Kidney (tissue), 14 donors: ENCODE data around the gene SQOR. TPM values are rescaled to one million over a fixed set of nuclear protein-coding genes. Genes with fewer than 3 reads are reported as not detected.

Experiments used
- DNase-seq, 5 donors: peaks; one replicate each; pipeline ENCODE4 v3.0.0-alpha.2; 2013 to 2020
- FAIRE-seq: peaks from 2 replicates; lab custom pipeline; 2012; peaks lifted over from hg19 to GRCh38; lab: Jason Lieb, UNC
- H3K27ac ChIP-seq, 2 donors: one replicate each; pipeline ENCODE4 v1.7.0; 2013; ENCODE audit warnings: low read depth in 2 of 2, low read length in 2 of 2, inconsistent platforms in 1 of 2
- H3K27me3 ChIP-seq: one replicate; pipeline ENCODE4 v1.7.1; 2013; ENCODE audit warnings: low read length, inconsistent platforms; ENCODE audit not compliant: control insufficient read depth, insufficient read depth
- H3K36me3 ChIP-seq, 3 donors: one replicate each; pipeline versions ENCODE4 v1.7.0 to v1.7.1; 2013; ENCODE audit warnings: low read length in 3 of 3, control low read depth in 1 of 3, inconsistent platforms in 1 of 3; ENCODE audit not compliant: insufficient read depth in 3 of 3, control insufficient read depth in 2 of 3
- H3K4me1 ChIP-seq, 3 donors: one replicate each; pipeline versions ENCODE4 v1.7.0 to v1.7.1; 2013; ENCODE audit warnings: low read length in 3 of 3, inconsistent platforms in 1 of 3, low read depth in 1 of 3; ENCODE audit not compliant: control insufficient read depth in 2 of 3, insufficient read depth in 2 of 3
- H3K4me3 ChIP-seq, 3 donors: one replicate each; pipeline versions ENCODE4 v1.7.0 to v1.8.1; 2013; ENCODE audit warnings: low read length in 3 of 3, control low read depth in 1 of 3, inconsistent platforms in 1 of 3
- H3K9ac ChIP-seq, 3 donors: one replicate each; pipeline versions ENCODE4 v1.7.0 to v1.7.1; 2013; ENCODE audit warnings: low read length in 3 of 3, control low read depth in 1 of 3, inconsistent platforms in 1 of 3
- H3K9me3 ChIP-seq, 3 donors: one replicate each; pipeline versions ENCODE4 v1.7.0 to v1.7.1; 2013; ENCODE audit warnings: low read length in 3 of 3, control low read depth in 1 of 3, inconsistent platforms in 1 of 3; ENCODE audit not compliant: control insufficient read depth in 2 of 3, insufficient read depth in 1 of 3
- CTCF ChIP-seq: IDR thresholded peaks from 3 replicates; pipeline ENCODE4 v1.5.1; 2012; ENCODE audit warnings: mild to moderate bottlenecking, moderate library complexity, borderline replicate concordance; ENCODE audit not compliant: insufficient read depth; ENCODE audit errors: extremely low read depth
- intact Hi-C: fragments of 100-400 bp; cut with DNase I; formaldehyde crosslinking; loops from one replicate; pipeline ENCODE4 v1.11.1; 2022
- polyA plus RNA-seq: library from polyadenylated mRNA; stranded (reverse); fragments of 350-450 nt; fragmentation: Illumina TruSeq; extraction: RNeasy Lipid Tissue Mini Kit (QIAGEN cat#74804); gene quantifications from one replicate; pipeline ENCODE4 v1.2.3, GENCODE V29; 2014; ENCODE audit warnings: low read depth, low replicate concordance; ENCODE audit not compliant: insufficient read depth
- total RNA-seq: library from RNA; stranded (reverse); fragmentation: NEBNext Ultra II Directional; extraction: Animal tissue kit (Norgen Biotek cat#: 25700); gene quantifications from one replicate; pipeline ENCODE4 v1.2.1, GENCODE V29; 2021
- donor health status: control.
- donor health status: control.
- donor health status: control.
- donor health status: control.
- donor health status: control.
- donor health status: DM: yes; HTN: yes; CAD: no.
- donor health status: Normal renal cell carcinoma (clear cell type).

The SQOR gene
- total and polyA plus RNA-seq, 2 donors from 2014 or later, result 43.4 to 67.5 TPM

- no peak for TF ChIP-seq CTCF
- no peak overlapping the region for H3K27ac ChIP-seq
- FAIRE-seq, result no peak
- no peaks in the 10 kb centered on the region for H3K9me3 ChIP-seq
- H3K9ac ChIP-seq, result no peak overlapping the region
- H3K4me3 ChIP-seq, result no peak overlapping the region
- no peaks in the 10 kb centered on the region for H3K36me3 ChIP-seq
- no peak for DNase-seq
- intact Hi-C loops, result no loop called here
- H3K27me3 ChIP-seq, result no peaks in the 10 kb centered on the region
- H3K4me1 ChIP-seq, result peaks cover 0 to 8% (median 7%) of the 10 kb centered on the region in 3 donors
Observed at GRCh38 chr15:45650889-45651525, 16.2 kb downstream of the SQOR start.

- intact Hi-C loops, result no loop called here
- TF ChIP-seq CTCF, result no peak
- no peak overlapping the region for H3K27ac ChIP-seq
- H3K4me3 ChIP-seq, result no peak overlapping the region
- DNase-seq (no peak), FAIRE-seq (no peak)
- H3K9me3 ChIP-seq, result no peaks in the 10 kb centered on the region
- H3K4me1 ChIP-seq, result peaks cover 0 to 12% (median 6%) of the 10 kb centered on the region in 3 donors
- H3K36me3 ChIP-seq, result no peaks in the 10 kb centered on the region
- no peaks in the 10 kb centered on the region for H3K27me3 ChIP-seq
- H3K9ac ChIP-seq, result no peak overlapping the region
Observed at GRCh38 chr15:45653702-45654424, 19.0 kb downstream of the SQOR start.

GRCh38 chr15:45654749-45655148 lies 19.9 kb downstream of the SQOR start:
- Histone ChIP-seq H3K4me3 (no peak overlapping the region), H3K36me3 (no peaks in the 10 kb centered on the region), H3K9me3 (no peaks in the 10 kb centered on the region), H3K9ac (no peak overlapping the region), H3K27me3 (no peaks in the 10 kb centered on the region), H3K27ac (no peak overlapping the region), H3K4me1 (peaks cover 0 to 10% (median 4%) of the 10 kb centered on the region in 3 donors)
- no peak for DNase-seq
- TF ChIP-seq CTCF, result no peak
- no peak for FAIRE-seq
- intact Hi-C loops, result no loop called here
